HG02623 (cell line): ENCODE results near the gene DET1.

Experiments
- ATAC-seq: cut with Tn5 transposase; IDR thresholded peaks from one replicate; pipeline ENCODE4 v1.9.1; 2021; ENCODE audit warnings: moderate library complexity; ENCODE audit not compliant: unreplicated experiment

Gene DET1

GRCh38 chr15:88467935-88468528, 78.4 kb downstream of the DET1 start:
- no peak for ATAC-seq

DNA sequence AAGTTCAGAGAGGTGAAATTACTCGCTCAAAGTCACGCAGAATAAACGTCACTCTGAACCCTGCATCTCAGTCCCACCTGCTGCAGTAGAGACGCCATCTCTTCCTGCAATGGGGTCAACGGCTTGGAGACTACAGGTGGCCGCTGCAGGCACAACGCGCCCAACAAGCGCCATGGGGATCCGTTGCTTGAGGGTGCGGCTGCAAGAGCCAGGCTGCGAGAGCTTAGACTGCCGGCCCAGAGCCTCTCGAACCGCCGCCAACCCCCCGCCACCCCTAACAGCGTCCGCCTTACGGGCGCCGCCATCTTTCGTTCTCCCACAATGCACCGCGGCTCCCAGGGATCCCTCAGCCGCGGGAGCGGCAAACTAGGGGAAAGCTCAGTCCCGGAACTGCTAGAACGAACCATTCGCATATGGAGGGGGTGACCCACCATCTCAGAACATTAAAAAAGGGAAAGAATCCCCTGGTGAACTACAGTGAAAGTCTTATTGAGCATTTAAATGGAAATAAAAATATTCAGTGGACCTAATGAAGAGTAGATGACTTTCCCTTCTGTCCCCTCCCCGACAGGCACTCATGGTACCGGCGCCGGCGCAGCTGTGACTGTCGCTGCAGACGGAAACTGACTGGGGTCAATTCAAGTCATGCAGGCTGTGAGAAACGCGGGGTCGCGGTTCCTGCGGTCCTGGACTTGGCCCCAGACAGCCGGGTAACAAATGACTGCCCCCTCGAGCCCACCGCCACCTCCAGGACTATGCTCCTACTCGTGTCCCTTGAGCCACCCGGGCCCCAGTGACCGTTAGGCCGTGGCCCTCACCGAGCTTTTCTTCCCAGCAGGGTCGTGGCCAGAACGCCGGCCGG, 79.2 kb downstream of the DET1 start, which contains the start of the genes MRPL46 and MRPS11:
Gene MRPL46 (minus strand): TSS at position 316 of the 862 bp plus-strand sequence. CDS start 11 bp downstream, at position 305.
Gene MRPS11 (plus strand): TSS at position 636 of the 862 bp plus-strand sequence. CDS start 10 bp downstream, at position 646.
- ATAC-seq: peak; percentile 74

DNA sequence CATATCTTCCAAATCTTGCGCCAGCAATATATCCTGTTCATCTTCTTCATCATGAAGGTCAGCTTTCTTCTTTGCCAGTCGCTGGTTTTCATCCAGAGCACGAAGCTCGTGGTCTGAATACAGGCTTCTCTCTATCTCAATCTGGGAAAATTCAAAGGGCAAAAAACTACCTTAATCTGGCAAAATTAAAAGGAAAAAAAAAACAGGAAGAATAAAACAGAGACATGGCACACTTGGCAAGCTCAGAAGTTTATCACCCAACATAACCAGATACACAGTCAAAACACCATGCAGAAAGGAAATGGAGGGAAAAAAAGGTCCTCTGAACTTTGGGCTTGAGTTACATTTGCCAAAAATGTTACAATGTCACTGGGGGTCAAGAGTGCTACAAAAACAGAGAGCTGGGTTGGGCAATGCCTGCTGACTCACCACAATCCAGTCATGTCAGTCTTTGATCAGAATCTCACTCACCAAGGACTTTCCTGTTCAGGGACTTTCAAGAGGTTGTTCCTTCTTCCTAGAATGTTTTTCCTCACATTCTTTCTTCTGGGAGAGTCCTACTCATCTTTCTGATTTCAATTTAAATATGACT, 80.8 kb downstream of the DET1 start:
- ATAC-seq: no peak

GRCh38 chr15:88463870-88464532, 82.5 kb downstream of the DET1 start:
- ATAC-seq: no peak
